Stimulated activated CD4-positive, alpha-beta T cell treated with anti-CD3 and anti-CD28 coated beads, Interleukin-4, amount 100 ng/mL, for 4 hours (primary cell): Measurements from ENCODE around the gene ZNF865.
A peak's percentile ranks its signal among the peaks of the same experiment; 100 is the strongest.

Source experiments
- DNase-seq, 2 experiments: peaks; one replicate each; pipeline ENCODE4 v3.0.0-alpha.2; 2020

ZNF865 gene

GRCh38 chr19:55647732-55648584 is 42.5 kb downstream of the ZNF865 start, which contains the start of gene CCDC106:
CCDC106 (plus strand) TSS chr19:55648212; CDS start chr19:55649047, 835 bp downstream.
- peak; percentile 59 to 64 for DNase-seq

- no peak for DNase-seq
Observed at GRCh38 chr19:55648585-55649267, 43.3 kb downstream of the ZNF865 start.

GRCh38 chr19:55649268-55650125 is 44.0 kb downstream of the ZNF865 start:
- DNase-seq: no peak

- DNase-seq: no peak
Observed at GRCh38 chr19:55650126-55650557, 44.7 kb downstream of the ZNF865 start.

- no peak for DNase-seq
Observed at GRCh38 chr19:55650602-55651230, 45.3 kb downstream of the ZNF865 start.

GRCh38 chr19:55651236-55651635 is 45.8 kb downstream of the ZNF865 start:
- no peak for DNase-seq

- DNase-seq: no peak
Observed at GRCh38 chr19:55652311-55653128, 47.1 kb downstream of the ZNF865 start.

- peak; percentile 98 to 99 for DNase-seq
Observed at GRCh38 chr19:55653651-55654322, 48.3 kb downstream of the ZNF865 start.

GRCh38 chr19:55654323-55654867 is 48.9 kb downstream of the ZNF865 start:
- DNase-seq: peak; percentile 98 to 99

GRCh38 chr19:55654868-55655647 is 49.6 kb downstream of the ZNF865 start, which contains the start of gene U2AF2:
U2AF2 (plus strand) TSS chr19:55655035; CDS start chr19:55655105, 70 bp downstream.
- DNase-seq: peak; percentile 94 to 98

- no peak for DNase-seq
Observed at GRCh38 chr19:55655648-55656040, 50.2 kb downstream of the ZNF865 start.

- DNase-seq: no peak
Observed at GRCh38 chr19:55656552-55656951, 51.1 kb downstream of the ZNF865 start.

GRCh38 chr19:55656988-55657747 is 51.7 kb downstream of the ZNF865 start:
- DNase-seq: no peak

GRCh38 chr19:55658846-55659459 is 53.5 kb downstream of the ZNF865 start:
- no peak for DNase-seq

GRCh38 chr19:55659822-55660221 is 54.4 kb downstream of the ZNF865 start:
- no peak for DNase-seq

GRCh38 chr19:55660404-55660803 is 55.0 kb downstream of the ZNF865 start:
- DNase-seq: no peak

- DNase-seq: no peak
Observed at GRCh38 chr19:55660991-55661390, 55.5 kb downstream of the ZNF865 start.

GRCh38 chr19:55661826-55662225 is 56.4 kb downstream of the ZNF865 start:
- no peak for DNase-seq
